ENCODE results near the gene CAMK2A.

Gene CAMK2A

DNA sequence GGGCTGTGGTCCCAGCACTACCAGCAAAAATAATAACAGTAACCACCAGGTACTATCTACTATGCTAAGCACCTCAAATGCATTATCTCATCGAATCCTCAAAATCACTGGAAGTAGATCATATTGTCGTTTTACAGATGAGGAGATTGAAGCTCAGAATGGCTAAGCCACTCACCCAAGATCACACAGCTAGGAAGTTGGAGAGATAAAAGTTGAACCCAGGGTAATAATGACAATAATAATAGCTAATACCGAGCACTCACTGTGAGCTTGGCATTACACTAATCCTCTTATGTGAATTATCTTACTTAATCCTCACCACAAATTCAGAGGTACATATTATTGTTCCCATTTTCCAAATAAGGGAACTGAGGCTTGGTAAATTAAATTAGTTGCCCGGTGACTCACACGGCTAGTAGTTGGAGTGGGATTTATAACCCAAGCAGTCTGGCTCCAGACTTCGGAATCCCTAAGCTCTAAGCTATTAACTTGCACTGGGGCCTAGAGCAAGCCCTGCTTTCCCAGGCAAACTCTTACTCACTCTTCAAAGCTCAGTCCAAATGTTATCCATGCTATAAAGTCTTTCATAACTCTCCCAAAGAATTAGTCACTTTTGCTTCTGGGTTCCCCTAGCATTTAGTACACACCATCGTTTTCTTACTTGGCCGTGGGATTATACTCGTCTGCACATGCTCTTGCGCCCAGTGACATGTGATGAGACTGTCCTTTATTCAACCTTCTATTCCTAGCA lies 9.3 kb upstream of the CAMK2A start:
- Mint-ChIP-seq H3K27ac (no peak overlapping the region), H3K9me3 (ENCODE audit: low read depth) (no peaks in the 10 kb centered on the region), H3K4me1 (ENCODE audit: low read depth) (no peaks in the 10 kb centered on the region), H3K4me3 (no peak overlapping the region), H3K36me3 (no peaks in the 10 kb centered on the region), H3K27me3 (peaks cover 11% of the 10 kb centered on the region)

DNA sequence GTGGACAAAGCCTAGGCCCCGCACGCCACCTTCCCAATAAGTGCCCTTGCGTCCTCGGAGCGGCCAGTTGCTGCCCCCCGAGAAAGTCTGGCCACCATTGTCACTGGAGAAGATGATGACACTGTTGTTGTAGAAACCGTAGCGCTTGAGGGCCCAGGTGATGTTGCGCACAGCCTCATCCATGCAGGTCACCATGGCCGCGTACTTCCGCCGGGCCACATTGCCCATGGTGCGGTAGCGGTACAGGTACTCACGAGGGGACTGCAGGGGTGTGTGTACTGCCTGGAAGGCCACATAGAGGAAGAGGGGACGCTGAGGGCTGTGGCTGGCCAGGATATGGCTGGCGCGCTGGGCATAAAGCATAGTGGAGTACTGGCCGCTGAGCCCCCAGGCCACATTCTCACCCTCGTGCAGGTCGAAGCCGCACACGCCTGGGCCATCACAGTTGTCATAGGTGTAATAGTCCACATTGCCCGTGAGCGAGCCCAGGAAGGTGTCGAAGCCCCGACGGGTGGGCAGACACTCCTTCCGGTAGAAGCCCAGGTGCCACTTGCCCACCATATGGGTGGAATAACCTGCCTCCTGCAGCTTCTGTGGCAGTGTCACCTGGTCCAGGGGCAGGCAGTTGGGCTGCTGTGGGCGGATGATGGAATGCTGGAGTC lies 8.5 kb upstream of the CAMK2A start:
- no peaks in the 10 kb centered on the region for H3K36me3 Mint-ChIP-seq
- H3K27ac Mint-ChIP-seq: no peak overlapping the region
- no peaks in the 10 kb centered on the region for H3K9me3 Mint-ChIP-seq (ENCODE audit: low read depth)
- no peak overlapping the region for H3K4me3 Mint-ChIP-seq
- peaks cover 9% of the 10 kb centered on the region for H3K27me3 Mint-ChIP-seq
- H3K4me1 Mint-ChIP-seq (ENCODE audit: low read depth): no peaks in the 10 kb centered on the region

DNA sequence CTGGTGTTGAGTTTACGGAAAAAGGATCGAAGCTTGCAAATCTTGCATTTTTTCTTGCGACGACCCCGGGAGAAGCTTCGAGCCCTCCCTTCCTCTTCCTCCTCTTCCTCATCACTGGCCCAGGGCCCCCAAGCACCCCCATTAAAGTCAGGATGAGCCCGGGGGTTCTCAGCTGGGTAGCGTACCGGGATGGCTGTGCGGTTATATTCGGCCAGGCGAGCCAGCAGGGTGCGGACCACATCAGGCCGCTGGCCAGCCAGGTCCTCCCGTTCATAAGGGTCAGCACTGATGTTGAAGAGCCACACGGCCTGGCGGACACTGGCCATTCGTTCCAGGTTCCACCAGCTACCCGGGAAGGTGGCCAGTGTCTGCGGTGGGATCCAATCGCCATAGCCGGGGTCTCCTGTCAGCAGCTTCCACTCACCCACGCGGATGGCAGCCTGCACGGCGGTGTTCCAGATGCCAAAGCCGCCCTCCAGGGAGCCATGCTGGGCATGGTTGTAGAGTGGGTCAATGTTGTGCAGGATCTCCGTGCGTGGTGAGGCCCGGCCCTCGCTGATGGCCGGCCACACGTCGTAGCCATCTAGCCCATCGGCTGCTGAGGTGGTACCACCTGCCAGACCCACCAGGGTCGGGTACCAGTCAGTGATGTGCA lies 7.8 kb upstream of the CAMK2A start:
- no peaks in the 10 kb centered on the region for H3K9me3 Mint-ChIP-seq (ENCODE audit: low read depth)
- no peaks in the 10 kb centered on the region for H3K36me3 Mint-ChIP-seq
- no peaks in the 10 kb centered on the region for H3K4me1 Mint-ChIP-seq (ENCODE audit: low read depth)
- no peak overlapping the region for H3K27ac Mint-ChIP-seq
- H3K27me3 Mint-ChIP-seq: peaks cover 9% of the 10 kb centered on the region
- H3K4me3 Mint-ChIP-seq: no peak overlapping the region

DNA sequence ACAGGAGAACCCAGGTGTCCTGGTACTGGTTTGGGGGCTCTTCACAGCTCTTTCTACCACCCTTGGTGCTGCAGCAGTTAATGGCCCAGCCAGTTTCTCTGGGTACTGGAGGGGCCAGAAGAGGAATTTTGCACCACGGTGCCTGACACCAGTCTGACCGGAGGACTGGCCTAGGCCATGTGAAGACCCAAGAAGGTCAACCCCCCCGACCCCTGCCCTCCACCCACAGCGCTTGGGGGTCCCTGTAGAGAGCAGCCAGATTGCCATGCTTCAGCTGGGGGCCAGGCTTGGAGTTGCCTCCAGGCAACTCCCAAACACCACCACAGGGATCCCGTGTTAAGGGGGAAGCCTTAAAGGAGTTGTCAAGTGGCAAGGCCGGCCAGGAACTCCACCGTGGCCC lies 6.9 kb upstream of the CAMK2A start:
- Mint-ChIP-seq H3K27ac (no peak overlapping the region), H3K27me3 (peaks cover 6% of the 10 kb centered on the region), H3K36me3 (no peaks in the 10 kb centered on the region), H3K4me3 (no peak overlapping the region), H3K9me3 (ENCODE audit: low read depth) (no peaks in the 10 kb centered on the region), H3K4me1 (ENCODE audit: low read depth) (no peaks in the 10 kb centered on the region)

DNA sequence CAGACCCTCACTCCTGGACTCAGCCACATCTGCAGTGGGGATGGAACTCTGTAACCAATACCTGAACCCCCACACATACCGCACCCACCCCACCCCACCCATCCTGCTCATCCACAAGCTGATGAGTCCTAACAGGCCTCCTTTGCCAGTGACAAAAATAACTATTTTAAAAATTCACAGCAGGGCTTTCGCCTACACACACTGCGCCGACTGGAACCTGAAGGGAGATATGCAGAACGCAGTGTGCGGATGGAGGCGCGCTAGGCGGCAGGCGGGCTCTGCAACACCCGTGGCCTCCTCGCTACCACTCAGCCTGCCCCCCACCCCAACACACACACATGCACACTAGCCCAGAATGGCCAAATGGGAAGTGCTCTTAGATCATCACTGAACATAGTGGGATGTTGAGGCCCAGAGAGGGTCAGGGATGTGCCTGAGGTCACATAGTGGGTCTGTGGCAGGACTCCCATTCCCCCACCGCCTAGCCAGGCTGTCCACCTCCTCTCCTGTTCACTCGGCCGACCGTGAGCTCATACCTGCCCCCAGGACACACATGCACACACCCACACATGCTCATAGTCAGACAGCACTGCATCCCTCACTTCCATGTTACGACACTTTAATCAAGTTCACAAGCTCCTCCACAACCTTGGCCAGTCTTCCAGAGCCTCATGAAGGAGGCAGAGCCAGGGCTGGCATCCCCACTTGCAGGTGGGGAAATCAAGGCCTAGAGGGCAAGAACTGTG lies 6.3 kb upstream of the CAMK2A start:
- Mint-ChIP-seq H3K27me3 (peaks cover 4% of the 10 kb centered on the region), H3K36me3 (no peaks in the 10 kb centered on the region), H3K9me3 (ENCODE audit: low read depth) (no peaks in the 10 kb centered on the region), H3K4me3 (no peak overlapping the region), H3K4me1 (ENCODE audit: low read depth) (no peaks in the 10 kb centered on the region), H3K27ac (no peak overlapping the region)

DNA sequence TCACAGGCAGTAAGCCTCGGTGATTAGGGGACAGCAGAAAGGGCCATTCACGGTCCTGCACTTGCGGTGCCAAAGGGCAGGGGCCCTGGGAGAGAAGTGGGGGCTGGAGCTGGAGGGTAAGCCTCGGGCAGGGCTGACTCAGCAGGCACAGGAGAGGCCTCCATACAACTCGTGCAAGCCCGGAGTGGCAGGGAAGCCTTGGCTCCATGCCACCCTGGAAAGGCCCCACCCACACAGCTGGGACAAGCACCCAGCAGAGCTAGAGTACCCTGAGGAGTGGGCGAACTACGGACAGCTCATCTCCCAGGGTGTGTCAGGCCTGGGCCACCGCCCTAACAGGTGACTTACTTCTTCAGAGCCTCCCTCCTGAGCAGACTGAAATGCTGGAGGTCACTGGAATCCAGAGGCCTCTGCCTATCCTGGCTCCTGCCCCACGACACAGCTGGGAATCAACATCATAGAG lies 5.6 kb upstream of the CAMK2A start:
- Mint-ChIP-seq H3K9me3 (ENCODE audit: low read depth) (no peaks in the 10 kb centered on the region), H3K36me3 (no peaks in the 10 kb centered on the region), H3K4me3 (no peak overlapping the region), H3K4me1 (ENCODE audit: low read depth) (no peaks in the 10 kb centered on the region), H3K27me3 (peaks cover 4% of the 10 kb centered on the region), H3K27ac (no peak overlapping the region)

DNA sequence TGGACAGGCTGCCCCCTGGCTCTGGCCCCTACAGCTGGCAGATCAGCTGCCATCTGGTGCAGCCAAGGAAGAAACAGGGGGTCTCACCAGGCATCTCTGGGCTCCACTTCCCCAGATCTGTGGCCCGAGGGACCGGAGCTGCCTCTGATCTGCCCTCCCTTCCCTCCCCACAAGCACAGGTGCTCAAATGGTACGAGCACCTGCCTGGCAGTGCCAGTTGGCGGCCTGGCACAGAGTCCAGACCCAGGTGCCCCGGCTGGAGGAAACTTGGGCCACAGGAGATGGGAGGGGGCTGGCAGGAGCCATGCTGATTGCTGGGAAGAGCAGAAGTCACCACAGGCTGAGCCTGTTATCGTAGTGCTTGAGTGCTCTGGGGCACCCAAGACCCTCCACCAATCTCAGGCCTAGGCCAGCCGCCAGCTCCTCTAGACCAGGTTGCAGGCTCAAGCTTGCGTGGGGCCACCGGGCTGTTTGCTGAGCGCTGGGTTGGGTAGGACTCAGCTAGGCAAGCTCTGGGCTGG lies 5.0 kb upstream of the CAMK2A start:
- H3K9me3 Mint-ChIP-seq (ENCODE audit: low read depth): no peaks in the 10 kb centered on the region
- no peak overlapping the region for H3K4me3 Mint-ChIP-seq
- no peaks in the 10 kb centered on the region for H3K36me3 Mint-ChIP-seq
- no peaks in the 10 kb centered on the region for H3K27me3 Mint-ChIP-seq
- H3K27ac Mint-ChIP-seq: no peak overlapping the region
- no peaks in the 10 kb centered on the region for H3K4me1 Mint-ChIP-seq (ENCODE audit: low read depth)

DNA sequence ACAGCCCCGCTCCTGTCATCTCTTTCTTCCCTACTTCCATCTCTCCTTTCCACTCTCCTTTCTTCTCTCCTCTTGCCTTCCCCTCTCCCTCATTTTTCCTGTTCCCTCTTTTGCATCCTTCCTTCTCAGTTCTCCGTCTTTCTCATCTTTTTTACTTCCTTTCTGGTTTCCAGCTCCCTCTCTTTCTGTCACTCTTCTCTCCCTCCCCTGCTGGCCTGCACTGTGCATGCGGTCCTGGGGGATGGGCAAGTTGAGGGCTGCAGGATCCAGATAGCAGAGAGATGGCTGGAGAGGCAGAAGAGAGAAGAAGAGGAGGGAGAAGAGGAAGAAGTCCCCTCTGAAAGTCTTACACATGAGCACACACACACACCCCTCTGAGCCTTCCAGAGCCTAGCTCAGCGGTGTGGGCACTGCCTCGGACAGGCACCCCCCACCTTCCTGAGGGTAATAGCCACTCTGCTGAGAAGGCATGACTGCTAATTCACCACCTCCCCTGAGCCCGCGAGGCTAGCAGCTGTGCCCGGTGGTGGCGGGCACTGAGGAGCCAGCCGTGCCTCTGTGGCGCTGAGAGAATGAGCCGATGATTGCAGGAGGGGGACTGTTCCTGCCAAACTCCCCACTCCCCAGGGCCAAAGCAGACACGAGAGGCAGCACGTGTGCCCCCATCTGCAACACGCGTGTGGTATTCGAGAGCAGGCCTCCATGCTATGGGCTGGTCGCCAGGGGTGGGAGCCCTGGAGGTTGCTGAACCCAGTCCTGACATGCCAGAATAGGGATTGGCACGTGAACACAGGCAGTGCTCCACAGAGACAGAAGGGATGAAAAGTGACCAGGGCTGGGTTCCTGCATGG lies 3.7 kb upstream of the CAMK2A start:
- H3K27me3 Mint-ChIP-seq: no peaks in the 10 kb centered on the region
- H3K36me3 Mint-ChIP-seq: no peaks in the 10 kb centered on the region
- no peak overlapping the region for H3K4me3 Mint-ChIP-seq
- H3K4me1 Mint-ChIP-seq (ENCODE audit: low read depth): no peaks in the 10 kb centered on the region
- H3K27ac Mint-ChIP-seq: no peak overlapping the region
- H3K9me3 Mint-ChIP-seq (ENCODE audit: low read depth): no peaks in the 10 kb centered on the region

DNA sequence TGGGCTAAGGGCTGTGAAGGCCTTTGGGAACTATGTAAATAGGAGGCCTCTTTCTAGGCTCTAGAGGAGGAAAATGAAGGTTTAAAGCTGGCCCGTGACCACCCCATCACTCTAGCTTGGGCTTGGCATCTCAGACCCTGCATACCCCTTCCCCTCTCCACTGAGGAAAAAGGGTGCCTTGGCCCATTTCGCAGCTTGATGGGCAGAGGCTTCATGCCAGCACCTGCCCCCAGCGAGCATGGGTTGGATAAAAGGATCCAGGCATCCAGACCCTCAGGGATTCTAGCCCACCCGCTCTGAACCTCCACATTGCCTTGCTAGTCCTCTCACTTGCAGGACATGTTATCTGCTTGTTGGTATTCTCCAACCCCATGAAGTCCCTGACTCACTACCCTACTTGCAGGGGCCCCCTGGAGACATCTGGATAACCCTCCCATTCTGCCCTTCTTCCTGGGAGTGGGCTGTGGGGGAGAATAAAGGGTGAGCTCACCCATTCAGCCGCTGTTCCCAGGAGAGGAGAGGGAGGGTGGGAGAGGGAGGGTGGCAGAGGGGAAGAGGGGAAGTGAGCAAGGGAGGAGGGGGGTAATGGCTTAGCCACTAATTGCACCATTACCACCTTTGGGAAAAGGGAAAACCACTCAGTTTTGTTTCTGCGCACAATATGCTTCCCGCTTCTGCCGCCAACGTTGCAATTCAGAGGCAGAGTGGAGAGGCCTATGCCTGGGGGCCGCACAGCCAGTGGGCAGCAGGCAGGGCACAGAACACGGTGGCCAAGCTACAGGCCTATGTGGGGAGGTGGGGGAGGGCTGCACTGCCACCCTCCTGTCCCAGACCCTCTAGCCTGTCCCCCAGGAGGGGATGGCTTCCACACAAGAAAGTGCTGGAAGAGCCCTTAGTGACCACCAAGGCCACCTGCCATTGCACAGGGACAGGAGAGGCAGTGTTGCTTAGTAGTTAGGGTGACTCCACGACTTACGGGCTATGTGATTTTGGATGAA lies 2.1 kb upstream of the CAMK2A start:
- H3K27ac Mint-ChIP-seq: no peak overlapping the region
- no peaks in the 10 kb centered on the region for H3K27me3 Mint-ChIP-seq
- no peak overlapping the region for H3K4me3 Mint-ChIP-seq

DNA sequence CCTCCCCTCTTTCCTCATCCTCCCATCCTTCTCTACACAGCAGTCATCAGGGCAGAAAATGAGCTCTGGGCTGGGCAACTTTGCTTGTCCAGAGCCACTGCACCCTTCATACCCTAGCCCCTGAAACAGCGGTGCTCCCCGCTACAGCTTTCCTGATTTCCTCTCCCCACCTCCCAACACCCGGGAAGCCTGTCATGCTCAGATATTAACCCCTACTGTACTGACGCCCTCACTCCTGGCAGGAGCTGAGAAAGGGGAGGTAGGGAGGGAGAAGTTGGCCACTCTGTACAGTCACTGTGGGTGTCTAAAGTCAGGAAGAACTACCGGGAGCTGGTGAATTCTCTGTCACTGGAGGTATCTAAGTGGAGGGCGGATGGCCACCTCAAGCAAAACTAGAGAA lies 782 bp downstream of the CAMK2A start:
- H3K4me3 Mint-ChIP-seq: no peak overlapping the region
- H3K27me3 Mint-ChIP-seq: no peaks in the 10 kb centered on the region
- H3K36me3 Mint-ChIP-seq: no peaks in the 10 kb centered on the region
- H3K4me1 Mint-ChIP-seq (ENCODE audit: low read depth): no peaks in the 10 kb centered on the region
- H3K9me3 Mint-ChIP-seq (ENCODE audit: low read depth): no peaks in the 10 kb centered on the region
- H3K27ac Mint-ChIP-seq: no peak overlapping the region

More for the DNA sequence above, 2.1 kb upstream of the CAMK2A start:
- no peaks in the 10 kb centered on the region for H3K4me1 Mint-ChIP-seq (ENCODE audit: low read depth)
- no peaks in the 10 kb centered on the region for H3K9me3 Mint-ChIP-seq (ENCODE audit: low read depth)
- H3K36me3 Mint-ChIP-seq: no peaks in the 10 kb centered on the region

DNA sequence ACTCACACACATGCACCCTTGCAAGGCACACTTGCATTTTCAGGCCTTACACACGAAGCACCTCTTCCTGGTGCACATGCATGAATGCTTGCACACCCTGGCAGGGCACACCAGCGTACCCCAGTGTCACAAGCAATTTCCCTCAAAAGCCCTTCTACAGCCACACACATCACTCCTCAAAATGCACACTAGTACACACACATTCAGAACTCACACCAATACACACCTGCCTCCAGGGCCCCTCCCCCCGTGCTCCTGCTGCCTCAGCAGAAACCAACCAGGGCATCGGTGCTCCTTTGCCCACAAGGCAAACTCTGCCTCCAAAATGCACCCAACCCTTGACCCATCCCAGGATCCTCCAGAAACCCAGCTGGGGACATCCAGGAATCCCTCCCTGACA lies 1.2 kb downstream of the CAMK2A start:
- no peaks in the 10 kb centered on the region for H3K4me1 Mint-ChIP-seq (ENCODE audit: low read depth)

DNA sequence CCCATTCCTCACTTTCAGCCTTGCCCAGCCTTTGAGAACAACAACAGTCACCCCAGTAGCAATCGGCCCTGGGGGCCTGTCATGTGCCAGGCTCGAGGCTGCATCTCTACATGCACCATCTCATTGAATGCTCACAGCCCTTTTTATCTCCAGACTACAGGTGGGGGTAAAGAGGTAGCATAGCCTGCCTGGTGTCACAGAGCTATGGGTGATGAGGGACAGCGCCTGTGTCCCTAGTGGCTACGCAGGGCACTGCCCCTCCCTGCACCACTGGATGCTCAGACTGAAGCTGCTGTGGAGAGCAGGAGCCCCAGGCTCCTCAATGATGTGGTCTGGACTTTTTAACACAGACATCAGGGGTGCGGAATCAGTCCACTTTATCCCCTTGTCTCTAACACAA lies 2.8 kb downstream of the CAMK2A start:
- Mint-ChIP-seq H3K27ac (no peak overlapping the region), H3K36me3 (no peaks in the 10 kb centered on the region), H3K9me3 (ENCODE audit: low read depth) (no peaks in the 10 kb centered on the region), H3K4me1 (ENCODE audit: low read depth) (no peaks in the 10 kb centered on the region), H3K27me3 (no peaks in the 10 kb centered on the region), H3K4me3 (no peak overlapping the region)

More for the DNA sequence above, 1.2 kb downstream of the CAMK2A start:
- no peaks in the 10 kb centered on the region for H3K36me3 Mint-ChIP-seq
- no peaks in the 10 kb centered on the region for H3K27me3 Mint-ChIP-seq
- H3K9me3 Mint-ChIP-seq (ENCODE audit: low read depth): no peaks in the 10 kb centered on the region
- no peak overlapping the region for H3K4me3 Mint-ChIP-seq
- no peak overlapping the region for H3K27ac Mint-ChIP-seq

DNA sequence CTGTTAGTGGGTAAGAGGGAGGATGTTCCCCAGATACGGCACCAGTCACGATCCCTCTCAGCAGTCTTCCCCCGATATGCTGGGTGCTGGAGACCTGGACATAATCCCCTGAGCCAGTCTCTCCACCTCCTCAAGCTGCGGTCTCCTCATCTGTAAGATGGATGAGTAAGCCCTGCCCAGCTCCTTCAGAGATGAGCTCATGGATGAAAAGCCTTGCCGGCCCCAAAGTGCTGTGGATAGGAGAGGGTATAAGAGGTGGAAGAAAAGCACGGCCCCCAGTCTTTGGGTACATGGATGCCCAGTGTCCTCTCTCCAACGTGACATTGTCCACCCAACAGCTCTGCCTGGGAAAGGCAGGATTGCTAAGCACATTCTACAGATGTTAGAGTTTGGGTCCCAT lies 4.5 kb downstream of the CAMK2A start:
- no peaks in the 10 kb centered on the region for H3K4me1 Mint-ChIP-seq (ENCODE audit: low read depth)
- no peaks in the 10 kb centered on the region for H3K36me3 Mint-ChIP-seq
- H3K9me3 Mint-ChIP-seq (ENCODE audit: low read depth): no peaks in the 10 kb centered on the region
- no peak overlapping the region for H3K27ac Mint-ChIP-seq
- no peak overlapping the region for H3K4me3 Mint-ChIP-seq
- no peaks in the 10 kb centered on the region for H3K27me3 Mint-ChIP-seq
